ENCODE measurements around the gene PTCRA.

DNA sequence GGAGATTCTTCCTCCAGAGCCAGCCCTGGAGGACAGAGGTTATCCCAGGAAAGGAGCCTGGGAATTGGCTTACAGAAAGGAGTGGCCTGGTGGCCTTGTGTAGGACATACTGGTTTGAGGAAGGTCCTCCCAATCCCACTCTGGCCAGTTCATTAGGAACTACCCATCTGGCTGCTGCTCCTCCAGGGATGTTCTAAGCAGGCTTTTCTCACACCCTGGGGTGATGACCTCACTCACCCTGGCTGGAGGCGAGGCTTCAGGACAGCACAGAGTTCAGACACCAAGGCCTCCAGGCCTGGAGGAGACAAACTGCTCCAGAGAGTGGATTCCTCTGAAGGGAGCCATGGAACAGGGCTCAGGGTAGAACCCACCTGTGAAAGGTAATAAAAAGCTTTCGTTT lies 53.6 kb downstream of the PTCRA start:
- TF ChIP-seq EZH2 (IDR thresholded peaks at IDR 0.05; ENCODE audit: insufficient read depth, poor library complexity, severe bottlenecking) (no peak), EZH2phosphoT487 (IDR thresholded peaks at IDR 0.05; ENCODE audit: insufficient read depth, low read depth) (no peak)

All from GM23248 (cell line).